GM21529 (cell line): Measurements from ENCODE around the gene SEMA4B.

Experiments
- ATAC-seq: cut with Tn5 transposase; IDR thresholded peaks from one replicate; pipeline ENCODE4 v1.9.1; 2021; ENCODE audit not compliant: unreplicated experiment

SEMA4B gene

DNA sequence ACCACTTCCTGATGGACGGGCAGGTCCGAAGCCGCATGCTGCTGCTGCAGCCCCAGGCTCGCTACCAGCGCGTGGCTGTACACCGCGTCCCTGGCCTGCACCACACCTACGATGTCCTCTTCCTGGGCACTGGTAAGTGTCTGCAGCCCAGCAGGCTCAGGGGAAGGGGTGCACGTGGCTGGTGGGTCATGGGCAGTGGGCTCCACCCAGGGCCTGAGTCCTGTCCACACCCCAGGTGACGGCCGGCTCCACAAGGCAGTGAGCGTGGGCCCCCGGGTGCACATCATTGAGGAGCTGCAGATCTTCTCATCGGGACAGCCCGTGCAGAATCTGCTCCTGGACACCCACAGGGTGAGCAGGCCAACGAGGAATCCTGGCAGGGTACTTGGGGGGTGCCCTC is 23.9 kb downstream of the SEMA4B start:
- no peak for ATAC-seq

DNA sequence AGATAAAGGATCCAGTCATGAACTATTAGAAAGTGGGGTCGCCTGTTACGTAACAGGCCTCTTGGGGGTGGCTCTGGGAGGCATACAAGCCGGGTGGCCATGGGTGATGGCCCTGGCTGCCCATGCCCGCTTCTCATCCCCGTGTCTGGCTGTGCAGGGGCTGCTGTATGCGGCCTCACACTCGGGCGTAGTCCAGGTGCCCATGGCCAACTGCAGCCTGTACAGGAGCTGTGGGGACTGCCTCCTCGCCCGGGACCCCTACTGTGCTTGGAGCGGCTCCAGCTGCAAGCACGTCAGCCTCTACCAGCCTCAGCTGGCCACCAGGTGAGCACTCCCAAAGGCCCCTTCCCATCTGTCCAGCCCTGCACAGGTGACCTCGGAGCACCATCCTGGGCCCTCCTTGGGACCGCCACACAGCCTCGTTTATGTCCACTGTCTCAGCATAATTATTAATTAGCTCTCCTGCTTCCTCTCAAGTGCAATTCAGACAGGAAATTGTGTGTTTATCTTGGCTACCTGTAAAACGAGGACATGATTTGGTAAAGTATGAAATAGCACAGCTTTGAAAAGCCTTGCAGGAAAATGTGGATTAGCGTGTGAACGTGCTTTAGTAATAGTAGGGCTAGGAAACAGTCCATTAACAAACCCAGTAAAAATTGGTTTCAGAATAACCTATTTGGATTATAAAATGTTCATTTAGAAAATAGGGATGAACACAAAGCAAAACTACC is 24.5 kb downstream of the SEMA4B start:
- ATAC-seq, result no peak

DNA sequence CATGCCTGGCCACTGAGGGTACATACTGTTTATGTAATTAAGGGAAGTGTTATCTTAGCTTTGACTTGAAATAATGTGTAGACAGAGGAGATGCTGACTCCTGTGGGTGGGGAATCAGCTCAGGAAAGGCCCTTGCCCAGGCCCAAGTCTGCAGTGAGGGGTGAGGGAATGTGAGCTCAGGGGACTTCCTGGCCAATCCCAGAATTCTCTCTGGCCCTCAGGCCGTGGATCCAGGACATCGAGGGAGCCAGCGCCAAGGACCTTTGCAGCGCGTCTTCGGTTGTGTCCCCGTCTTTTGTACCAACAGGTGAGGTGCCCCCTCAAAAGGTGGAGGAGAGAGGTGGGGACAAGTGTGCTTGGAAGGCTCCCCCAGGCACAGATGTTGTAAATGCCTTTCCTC is 26.2 kb downstream of the SEMA4B start:
- ATAC-seq, result no peak

DNA sequence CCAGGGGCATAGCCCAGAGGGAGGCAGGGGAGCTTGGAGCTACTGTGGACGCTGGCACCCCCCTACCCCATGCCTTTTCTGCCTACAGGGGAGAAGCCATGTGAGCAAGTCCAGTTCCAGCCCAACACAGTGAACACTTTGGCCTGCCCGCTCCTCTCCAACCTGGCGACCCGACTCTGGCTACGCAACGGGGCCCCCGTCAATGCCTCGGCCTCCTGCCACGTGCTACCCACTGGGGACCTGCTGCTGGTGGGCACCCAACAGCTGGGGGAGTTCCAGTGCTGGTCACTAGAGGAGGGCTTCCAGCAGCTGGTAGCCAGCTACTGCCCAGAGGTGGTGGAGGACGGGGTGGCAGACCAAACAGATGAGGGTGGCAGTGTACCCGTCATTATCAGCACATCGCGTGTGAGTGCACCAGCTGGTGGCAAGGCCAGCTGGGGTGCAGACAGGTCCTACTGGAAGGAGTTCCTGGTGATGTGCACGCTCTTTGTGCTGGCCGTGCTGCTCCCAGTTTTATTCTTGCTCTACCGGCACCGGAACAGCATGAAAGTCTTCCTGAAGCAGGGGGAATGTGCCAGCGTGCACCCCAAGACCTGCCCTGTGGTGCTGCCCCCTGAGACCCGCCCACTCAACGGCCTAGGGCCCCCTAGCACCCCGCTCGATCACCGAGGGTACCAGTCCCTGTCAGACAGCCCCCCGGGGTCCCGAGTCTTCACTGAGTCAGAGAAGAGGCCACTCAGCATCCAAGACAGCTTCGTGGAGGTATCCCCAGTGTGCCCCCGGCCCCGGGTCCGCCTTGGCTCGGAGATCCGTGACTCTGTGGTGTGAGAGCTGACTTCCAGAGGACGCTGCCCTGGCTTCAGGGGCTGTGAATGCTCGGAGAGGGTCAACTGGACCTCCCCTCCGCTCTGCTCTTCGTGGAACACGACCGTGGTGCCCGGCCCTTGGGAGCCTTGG is 27.0 kb downstream of the SEMA4B start:
- ATAC-seq, result no peak

DNA sequence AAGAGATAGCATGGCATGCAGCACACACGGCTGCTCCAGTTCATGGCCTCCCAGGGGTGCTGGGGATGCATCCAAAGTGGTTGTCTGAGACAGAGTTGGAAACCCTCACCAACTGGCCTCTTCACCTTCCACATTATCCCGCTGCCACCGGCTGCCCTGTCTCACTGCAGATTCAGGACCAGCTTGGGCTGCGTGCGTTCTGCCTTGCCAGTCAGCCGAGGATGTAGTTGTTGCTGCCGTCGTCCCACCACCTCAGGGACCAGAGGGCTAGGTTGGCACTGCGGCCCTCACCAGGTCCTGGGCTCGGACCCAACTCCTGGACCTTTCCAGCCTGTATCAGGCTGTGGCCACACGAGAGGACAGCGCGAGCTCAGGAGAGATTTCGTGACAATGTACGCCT is 27.8 kb downstream of the SEMA4B start:
- ATAC-seq, result no peak

DNA sequence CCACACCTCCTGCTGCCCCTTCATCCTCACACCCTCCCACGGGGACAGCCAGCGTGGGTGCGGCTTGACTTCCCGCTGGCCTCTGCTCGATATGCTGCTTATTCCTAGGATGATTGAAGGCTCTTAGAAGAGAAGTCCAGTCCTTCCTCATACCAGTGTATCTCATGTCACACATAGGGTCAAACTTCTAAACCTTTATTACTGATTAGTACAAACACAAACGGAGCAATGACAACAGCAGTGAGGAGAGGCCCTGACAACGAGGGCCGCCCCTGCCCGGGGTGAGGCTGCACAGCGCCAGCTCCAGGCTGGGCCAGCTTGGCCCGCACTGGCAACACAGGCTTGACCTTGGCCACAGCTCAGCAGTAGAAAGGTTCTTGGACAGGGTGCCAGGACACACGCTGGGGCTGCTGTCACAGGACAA is 29.0 kb downstream of the SEMA4B start:
- ATAC-seq, result no peak

DNA sequence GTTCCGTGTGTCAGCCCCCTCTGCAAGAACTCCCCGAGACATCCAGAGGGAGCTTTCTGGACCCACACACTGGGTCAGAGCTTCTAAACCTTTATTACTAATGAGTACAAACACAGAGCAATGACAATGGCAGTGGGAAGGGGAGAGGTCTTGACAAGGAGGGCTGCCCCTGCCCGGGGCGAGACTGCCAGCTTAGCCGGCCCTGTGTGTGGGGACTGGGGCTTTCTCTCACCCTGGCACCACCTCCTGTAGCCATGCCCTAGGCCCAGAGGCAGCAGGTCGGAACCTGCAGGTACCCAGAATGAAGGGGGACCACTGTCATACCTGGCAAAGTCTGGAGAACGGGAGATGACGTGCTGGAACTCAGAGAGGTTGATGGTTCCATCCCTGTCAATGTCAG is 29.5 kb downstream of the SEMA4B start:
- no peak for ATAC-seq

DNA sequence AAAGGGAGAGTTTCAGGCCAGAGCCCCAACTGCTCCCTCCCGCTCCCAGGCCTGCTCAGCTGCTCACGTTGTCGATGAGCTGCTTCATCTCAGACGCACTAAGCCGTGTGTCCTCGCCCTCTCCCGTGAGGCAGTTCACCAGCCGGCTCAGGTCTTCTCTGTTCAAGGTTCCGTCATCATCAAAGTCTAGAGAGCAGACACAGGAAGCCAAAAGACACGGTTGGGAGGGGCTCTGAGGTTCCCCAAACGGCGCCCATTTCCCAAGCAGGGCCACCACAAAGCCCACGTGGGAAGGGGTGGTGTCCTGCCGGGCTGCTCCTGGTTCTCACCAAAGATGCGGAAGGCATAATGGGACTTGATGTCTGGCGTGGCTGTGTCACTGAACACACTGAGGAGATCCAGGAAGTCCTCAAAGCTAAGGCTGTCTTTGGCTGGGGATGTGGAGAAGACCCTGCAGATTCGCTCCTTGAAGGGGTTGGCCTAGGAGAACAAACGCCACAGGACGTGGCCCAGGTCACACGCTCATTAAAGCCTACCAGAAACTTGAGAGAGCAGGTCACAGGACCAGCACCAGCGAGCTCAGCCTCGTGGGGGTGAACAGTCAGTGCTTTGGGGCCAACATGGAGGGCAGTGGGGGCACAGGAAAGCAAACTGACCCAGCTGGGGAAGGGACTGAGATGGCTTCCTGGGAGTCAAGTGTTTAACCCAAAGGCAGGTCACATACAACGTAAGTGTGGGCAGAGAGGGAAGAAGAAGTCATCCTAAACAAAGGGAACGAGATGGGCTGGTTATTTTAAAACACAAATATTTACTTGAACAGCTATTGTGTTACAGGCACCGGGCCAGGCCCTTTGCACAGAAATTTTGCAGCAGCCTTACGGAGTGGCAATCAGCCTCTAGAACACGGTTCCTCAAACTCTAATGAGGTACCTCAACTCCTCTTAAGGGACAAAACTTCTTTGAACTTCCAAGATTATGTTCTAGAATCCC is 30.2 kb downstream of the SEMA4B start:
- peak; percentile 20 for ATAC-seq

DNA sequence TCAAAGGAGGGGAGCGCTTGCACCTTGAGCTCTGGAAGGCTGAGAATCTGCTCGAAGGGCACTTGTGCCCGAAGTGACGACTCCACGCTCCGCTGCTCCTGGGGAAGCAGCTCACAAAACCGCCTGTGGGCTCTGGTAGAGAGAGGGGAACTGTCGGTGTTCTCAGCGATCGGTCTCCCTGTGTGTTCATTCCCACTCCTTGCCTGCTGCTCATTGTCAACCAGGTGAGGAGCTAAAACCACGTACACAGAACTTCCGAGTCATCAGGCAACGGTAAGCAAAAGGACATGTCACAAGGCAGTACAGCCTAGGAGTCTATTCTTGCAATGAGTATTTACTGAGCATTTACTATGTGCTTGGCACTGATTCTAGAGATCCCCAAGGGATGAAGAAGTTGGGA is 31.1 kb downstream of the SEMA4B start:
- ATAC-seq, result no peak

DNA sequence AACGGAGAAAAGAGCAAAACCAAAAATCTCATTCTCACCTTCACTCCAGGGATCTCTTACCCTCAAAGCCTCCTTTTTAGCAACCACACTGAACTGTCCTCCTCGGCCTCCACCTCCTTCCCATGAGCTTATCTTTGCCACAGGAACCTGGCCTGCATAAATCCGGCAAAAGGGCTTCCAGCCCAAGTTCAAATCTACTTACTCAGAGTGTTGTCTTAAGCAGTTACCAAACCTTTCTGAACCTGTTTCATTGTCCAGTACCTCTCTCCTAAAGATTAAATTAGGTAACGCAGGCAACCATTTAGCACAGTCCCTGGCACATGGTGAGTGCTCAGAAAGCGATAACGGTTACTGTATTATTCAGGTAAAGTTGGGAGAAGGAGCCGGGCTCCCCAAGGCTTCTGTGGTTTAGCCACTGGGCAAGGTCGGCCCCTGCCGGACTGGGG is 31.8 kb downstream of the SEMA4B start:
- no peak for ATAC-seq

DNA sequence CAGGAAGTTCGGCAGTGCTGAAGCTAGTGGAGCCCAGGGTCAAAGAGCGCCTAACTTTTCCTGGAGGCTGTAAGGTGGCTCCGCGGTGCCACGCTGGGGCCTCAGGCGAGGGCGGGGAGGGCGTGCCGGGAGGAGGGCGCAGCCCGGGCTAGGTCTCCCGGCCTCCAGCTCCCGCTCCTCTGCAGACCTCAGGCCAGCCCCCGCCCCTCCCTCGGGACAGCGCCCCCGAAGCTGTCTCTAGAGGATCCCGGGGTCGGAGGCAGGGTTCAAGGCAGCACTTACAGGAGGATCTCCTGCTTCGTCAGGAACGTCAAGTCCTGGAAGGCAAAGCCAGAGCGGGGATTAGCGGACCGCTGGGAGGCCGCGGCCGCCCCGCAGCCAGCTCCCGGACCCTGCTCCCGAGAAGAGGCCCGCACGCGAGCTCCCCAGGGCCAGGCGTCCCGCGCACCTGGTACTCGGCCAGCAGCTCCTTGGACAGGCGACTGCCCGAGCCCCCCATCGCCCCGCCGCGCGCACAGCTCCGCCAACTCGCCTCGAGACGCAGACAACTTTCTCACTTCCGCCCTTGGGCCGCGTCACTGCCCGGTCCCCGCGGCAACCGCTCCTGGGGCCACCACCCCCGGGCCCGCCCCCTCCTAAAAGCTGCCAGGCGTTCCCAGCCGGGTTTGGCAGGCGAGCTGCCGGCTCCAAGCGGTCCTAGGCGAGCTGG is 32.4 kb downstream of the SEMA4B start, which contains the start of gene CIB1:
Gene CIB1, minus strand, starts transcription at position 555 of the 709 bp plus-strand sequence. Its CDS starts 56 bp downstream, at position 499.
- peak; percentile 78 for ATAC-seq

DNA sequence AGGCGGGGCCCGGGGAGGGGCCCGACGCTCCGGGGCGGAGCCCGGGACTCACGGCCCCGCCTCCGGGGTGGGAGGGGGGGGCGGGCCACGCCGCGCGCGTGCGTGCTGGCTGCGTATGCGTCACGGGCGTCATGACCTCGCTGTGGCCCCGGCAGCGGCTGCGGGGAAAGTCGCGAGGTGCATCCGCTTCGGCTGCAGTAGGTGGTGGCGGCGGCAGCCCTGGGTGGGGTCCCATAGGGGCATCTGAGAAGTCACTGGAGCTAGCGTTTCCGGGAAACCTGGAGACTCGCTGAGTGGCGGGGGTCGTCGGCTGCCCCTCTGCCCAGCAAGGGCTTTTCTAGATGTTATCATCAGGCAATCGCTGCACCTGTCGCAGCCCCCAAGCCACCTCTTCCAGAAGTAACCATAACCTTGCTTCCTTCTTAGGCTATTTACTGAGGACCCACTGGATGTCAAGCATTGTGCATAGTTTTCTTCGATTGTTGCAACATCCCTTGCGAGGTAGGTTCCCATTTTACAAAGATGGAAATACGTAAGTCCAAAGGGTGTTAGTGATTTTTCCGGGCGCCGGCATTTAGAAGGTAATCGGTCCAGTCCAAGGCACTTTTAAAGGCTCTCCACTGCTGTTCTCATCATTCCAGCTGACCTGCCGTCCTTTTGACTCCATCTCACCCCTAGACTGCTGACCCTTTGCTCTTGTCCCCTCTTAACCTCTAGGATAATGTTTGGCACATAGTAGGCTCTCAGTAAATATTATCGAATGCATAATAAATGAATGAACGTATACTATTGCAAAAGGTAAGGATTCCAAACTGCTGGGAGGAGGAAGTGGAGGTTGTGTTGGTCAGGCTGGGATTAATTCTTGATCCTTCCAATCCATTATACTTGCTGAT is 33.2 kb downstream of the SEMA4B start, which contains the start of gene GDPGP1:
Gene GDPGP1, plus strand, starts transcription at position 114 of the 893 bp plus-strand sequence. CDS start 6,700 bp downstream, outside the sequence.
- peak; percentile 64 for ATAC-seq

DNA sequence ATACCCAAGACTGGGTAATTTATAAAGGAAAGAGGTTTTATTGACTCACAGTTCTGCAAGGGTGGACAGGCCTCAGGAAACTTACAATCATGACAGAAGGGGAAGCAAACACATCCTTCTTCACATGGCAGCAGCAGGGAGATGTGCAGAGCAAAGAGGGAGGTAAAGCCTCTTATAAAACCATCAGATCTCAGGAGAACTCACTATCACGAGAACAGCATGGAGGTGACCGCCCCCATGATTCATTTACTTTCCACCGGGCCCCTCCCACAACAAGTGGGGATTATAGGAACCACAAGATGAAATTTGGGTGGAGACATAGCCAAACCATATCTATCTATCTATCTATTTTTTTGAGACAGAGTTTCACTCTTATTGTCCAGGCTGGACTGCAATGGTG is 38.2 kb downstream of the SEMA4B start:
- ATAC-seq, result no peak

DNA sequence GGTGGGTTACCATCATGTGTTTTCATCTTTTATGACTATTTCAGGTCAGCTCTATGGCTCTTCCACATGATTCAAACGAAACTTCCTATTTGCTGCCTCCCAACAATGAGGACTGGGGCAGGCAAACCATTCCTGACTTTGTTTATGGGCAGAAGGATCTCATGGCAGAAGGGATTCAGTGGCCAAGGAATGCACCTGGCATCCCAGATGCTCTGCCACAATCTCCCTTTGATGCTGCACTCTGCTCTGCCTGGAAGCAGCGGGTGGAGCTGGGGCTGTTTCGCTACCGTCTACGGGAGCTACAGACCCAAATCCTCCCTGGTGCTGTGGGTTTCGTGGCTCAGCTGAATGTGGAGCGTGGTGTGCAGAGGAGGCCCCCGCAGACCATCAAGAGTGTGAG is 39.7 kb downstream of the SEMA4B start:
- no peak for ATAC-seq

DNA sequence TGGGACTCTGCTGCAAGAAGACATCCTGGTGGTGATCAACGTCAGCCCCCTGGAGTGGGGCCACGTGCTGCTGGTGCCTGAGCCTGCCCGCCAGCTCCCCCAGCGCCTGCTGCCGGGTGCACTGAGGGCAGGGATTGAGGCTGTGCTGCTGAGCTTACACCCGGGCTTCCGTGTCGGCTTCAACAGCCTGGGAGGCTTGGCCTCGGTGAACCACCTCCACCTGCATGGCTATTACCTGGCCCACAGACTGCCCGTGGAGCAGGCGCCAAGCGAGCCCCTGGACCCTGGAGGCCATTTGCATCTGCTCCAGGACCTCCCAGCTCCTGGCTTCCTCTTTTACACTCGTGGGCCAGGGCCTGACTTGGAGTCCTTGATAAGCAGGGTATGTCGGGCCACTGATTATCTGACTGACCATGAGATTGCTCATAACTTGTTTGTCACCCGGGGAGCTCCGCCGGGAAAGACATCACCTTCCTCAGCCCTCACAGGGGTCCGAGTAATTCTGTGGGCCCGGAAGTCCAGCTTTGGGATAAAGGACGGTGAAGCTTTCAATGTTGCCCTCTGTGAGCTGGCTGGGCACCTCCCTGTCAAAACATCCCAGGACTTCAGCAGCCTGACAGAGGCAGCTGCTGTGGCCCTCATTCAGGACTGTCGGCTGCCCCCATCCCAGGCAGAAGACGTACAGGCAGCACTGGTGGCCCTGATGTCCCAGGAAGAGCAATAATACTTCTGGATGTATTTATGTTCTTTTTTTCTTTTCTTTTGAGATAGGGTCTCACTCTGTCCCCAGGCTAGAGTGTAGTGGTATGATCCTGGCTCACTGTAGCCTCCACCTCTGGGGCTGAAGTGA is 40.4 kb downstream of the SEMA4B start:
- ATAC-seq, result no peak

DNA sequence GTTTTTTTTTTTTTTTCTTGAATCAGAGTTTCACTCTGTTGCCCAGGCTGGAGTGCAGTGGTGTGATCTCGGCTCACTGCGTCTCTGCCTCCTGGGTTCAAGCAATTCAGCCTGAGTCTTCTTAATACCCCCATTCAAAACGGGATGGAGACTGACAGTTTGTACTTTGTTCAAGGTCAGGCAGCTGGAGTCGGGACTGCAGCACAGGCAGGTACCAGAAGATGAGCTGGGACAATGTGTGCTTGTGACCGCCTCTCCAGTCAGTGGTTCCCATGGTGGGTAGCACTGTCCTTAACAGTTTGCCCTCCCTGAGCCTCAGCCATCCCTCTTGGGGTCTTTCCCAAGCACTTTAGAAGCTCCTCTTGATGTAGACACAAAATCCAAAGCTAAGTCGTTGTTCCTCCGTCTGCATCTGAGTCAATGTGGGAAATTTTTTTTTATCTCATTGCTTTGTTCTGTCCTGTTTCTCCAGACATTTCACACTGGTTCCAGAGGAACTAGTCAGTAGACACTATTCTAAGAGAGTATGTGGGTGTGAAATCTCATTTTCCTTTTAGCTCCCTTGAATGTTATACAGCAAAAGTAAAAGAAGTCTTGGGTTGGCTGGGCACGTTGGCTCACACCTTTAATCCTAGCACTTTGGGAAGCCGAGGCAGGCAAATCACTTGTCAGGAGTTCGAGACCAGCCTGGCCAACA is 43.0 kb downstream of the SEMA4B start:
- no peak for ATAC-seq

DNA sequence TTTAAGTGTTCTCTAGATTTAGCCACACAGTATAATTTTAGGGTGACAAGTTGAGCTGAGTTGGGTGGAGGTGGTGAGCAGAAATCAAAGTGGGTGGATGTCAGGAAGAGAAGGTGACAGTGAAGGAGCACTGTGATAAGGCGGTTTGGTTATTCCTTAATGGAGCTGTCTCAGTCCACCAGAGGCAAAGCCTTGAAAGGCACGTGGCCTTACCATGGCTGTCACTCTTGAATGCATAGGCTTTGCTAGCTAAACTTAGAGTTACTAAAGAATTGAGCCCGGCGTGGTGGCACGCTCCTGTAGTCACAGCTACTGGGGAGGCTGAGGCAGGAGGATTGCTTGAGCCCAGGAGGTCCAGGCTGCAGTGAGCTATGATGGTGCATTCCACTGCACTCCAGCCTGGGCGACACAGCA is 47.7 kb downstream of the SEMA4B start:
- no peak for ATAC-seq
